Adrenal gland (tissue), 12 donors: ENCODE measurements around the gene TMEM98. TPM values are rescaled to one million over a fixed set of nuclear protein-coding genes. Genes with fewer than 3 reads are reported as not detected.
A peak's percentile ranks its signal among the peaks of the same experiment; 100 is the strongest.

Source experiments
- DNase-seq, 7 donors: peaks; one replicate each; pipeline ENCODE4 v3.0.0-alpha.2; 2019 to 2020
- H3K27ac ChIP-seq, 5 donors: fragments of 200-600 bp; sonication (generic) in 4 of 5; 1 replicate in 3 of 5; 2 replicates in 2 of 5; pipeline versions ENCODE4 v1.5.1 to v1.8.0; 2016 to 2020; ENCODE audit warnings: mild to moderate bottlenecking in 1 of 5
- H3K27me3 ChIP-seq: fragments of 200-600 bp; 2 replicates; pipeline ENCODE4 v1.8.0; 2021
- H3K36me3 ChIP-seq, 2 donors: fragments of 200-600 bp; replicated peaks in 1 of 2; 1 replicate in 1 of 2; 2 replicates in 1 of 2; pipeline versions ENCODE4 v1.5.1 to v1.8.0; 2018 to 2022
- H3K4me1 ChIP-seq, 2 donors: fragments of 200-600 bp; replicated peaks in 1 of 2; 1 replicate in 1 of 2; 2 replicates in 1 of 2; pipeline versions ENCODE4 v1.5.1 to v1.8.0; 2018 to 2021
- H3K4me3 ChIP-seq, 4 donors: fragments of 200-600 bp; sonication (generic) in 3 of 4; one replicate each; pipeline ENCODE4 v1.5.1; 2016 to 2018
- H3K9me3 ChIP-seq, 3 donors: fragments of 200-600 bp; sonication (generic) in 1 of 3; replicated peaks in 1 of 3; 1 replicate in 2 of 3; 2 replicates in 1 of 3; pipeline versions ENCODE4 v1.5.1 to v1.8.0; 2016 to 2021
- CTCF ChIP-seq, 6 experiments: fragments of 450-650 bp in 4 of 6; fragments of 200-600 bp in 2 of 6; sonication (generic) in 1 of 6; IDR thresholded peaks; 1 replicate in 5 of 6; 2 replicates in 1 of 6; pipeline versions ENCODE4 v1.5.1 to v1.8.0; 2016 to 2021; ENCODE audit warnings: antibody characterized with exemption in 6 of 6, mild to moderate bottlenecking in 2 of 6, moderate library complexity in 1 of 6
- POLR2A ChIP-seq, 2 donors: fragments of 450-650 bp; IDR thresholded peaks; one replicate each; pipeline ENCODE4 v1.6.1; 2017; ENCODE audit warnings: antibody characterized with exemption in 2 of 2, mild to moderate bottlenecking in 2 of 2, moderate library complexity in 1 of 2
- WGBS, 4 donors: extraction: QIAGEN DNeasy Blood & Tissue Kit in 2 of 4; methylation state at CpG; one replicate each; pipeline versions ENCODE4 v1.1.5 to v1.1.7; 2013 to 2017; 5-methylcytosine and 5-hydroxymethylcytosine counted together
- intact Hi-C, 2 donors: fragments of 100-400 bp; cut with DNase I; formaldehyde crosslinking; loops; one replicate each; pipeline versions ENCODE4 v1.14.1 to v1.15.0; 2022 to 2023
- polyA plus RNA-seq, 3 donors: library from polyadenylated mRNA; stranded (reverse); fragments of 200-250 nt in 2 of 3; fragments of 350-450 nt in 1 of 3; fragmentation: Illumina TruSeq in 1 of 3; extraction: RNeasy Lipid Tissue Mini Kit (QIAGEN cat#74804) in 1 of 3; gene quantifications; one replicate each; pipeline ENCODE4 v1.2.3, GENCODE V29; 2013 to 2014
- total RNA-seq, 9 donors: library from RNA; depleted of rRNA in 4 of 9; stranded (reverse); fragments of >200 nt in 4 of 9; fragments of 120-200 nt in 1 of 9; fragmentation: NEBNext Ultra II Directional in 1 of 9; extraction: Animal tissue kit (Norgen Biotek cat#: 25700) in 1 of 9; gene quantifications; one replicate each; pipeline versions ENCODE4 v1.1.0 to v1.2.4, GENCODE V29; 2013 to 2023
- donor health status: healthy with polysubstance abuse.
- donor health status: Bipolar disorder and iron deficiency.
- donor health status: DM: yes; HTN: yes; CAD: no.
- donor health status: DM: no; HTN: no; CAD: no.
- donor health status: DM: no; HTN: no; CAD: no.
- donor health status: DM: yes; HTN: yes; CAD: no.

TMEM98 gene
- total and polyA plus RNA-seq, 12 donors = 19.5 to 167 (median 77.3) TPM

DNA sequence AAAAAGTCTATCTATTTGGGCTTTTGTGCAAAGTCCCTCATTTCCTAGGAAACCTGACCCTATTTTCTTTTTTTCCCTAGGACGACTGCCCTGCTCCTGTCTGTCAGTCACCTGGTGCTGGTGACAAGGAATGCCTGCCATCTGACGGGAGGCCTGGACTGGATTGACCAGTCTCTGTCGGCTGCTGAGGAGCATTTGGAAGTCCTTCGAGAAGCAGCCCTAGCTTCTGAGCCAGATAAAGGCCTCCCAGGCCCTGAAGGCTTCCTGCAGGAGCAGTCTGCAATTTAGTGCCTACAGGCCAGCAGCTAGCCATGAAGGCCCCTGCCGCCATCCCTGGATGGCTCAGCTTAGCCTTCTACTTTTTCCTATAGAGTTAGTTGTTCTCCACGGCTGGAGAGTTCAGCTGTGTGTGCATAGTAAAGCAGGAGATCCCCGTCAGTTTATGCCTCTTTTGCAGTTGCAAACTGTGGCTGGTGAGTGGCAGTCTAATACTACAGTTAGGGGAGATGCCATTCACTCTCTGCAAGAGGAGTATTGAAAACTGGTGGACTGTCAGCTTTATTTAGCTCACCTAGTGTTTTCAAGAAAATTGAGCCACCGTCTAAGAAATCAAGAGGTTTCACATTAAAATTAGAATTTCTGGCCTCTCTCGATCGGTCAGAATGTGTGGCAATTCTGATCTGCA, 12.9 kb downstream of the TMEM98 start:
- WGBS, 4 donors = 82 to 94% (median 87%) methylated on average over 5 to 10 of the region's 10 CpGs
- no peaks in the 10 kb centered on the region for H3K36me3 ChIP-seq
- intact Hi-C loops = no loop called here
- H3K9me3 ChIP-seq = no peaks in the 10 kb centered on the region
- DNase-seq = no peak
- no peak for TF ChIP-seq CTCF (IDR thresholded peaks at IDR 0.05)
- no peak for TF ChIP-seq POLR2A (IDR thresholded peaks at IDR 0.05)
- no peaks in the 10 kb centered on the region for H3K4me1 ChIP-seq
- no peak overlapping the region for H3K27ac ChIP-seq
- no peak overlapping the region for H3K4me3 ChIP-seq
- H3K27me3 ChIP-seq = no peaks in the 10 kb centered on the region

DNA sequence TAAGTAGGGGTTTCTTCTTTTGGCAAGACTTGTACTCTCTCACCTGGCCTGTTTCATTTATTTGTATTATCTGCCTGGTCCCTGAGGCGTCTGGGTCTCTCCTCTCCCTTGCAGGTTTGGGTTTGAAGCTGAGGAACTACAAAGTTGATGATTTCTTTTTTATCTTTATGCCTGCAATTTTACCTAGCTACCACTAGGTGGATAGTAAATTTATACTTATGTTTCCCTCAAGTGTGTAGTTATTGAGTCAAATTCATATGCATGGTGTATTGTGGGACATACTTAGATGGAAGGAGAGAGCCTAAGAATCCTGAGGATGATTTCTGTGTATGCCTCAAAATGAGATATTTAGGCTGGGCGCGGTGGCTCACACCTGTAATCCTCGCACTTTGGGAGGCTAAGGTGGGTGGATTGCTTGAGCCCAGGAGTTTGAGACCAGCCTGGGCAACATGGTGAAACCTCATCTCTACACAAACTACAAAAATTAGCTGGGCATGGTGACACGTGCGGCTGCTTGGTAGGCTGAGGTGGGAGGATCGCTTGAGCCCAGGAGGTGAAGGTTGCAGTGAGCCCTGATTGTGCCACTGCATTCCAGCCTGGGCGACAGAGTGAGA, 13.6 kb downstream of the TMEM98 start:
- no peak overlapping the region for H3K4me3 ChIP-seq
- H3K27ac ChIP-seq = no peak overlapping the region
- H3K4me1 ChIP-seq = no peaks in the 10 kb centered on the region
- no peak for TF ChIP-seq POLR2A (IDR thresholded peaks at IDR 0.05)
- peak in 5 of 6 experiments; percentile 6 to 30 (median 21) for TF ChIP-seq CTCF (IDR thresholded peaks at IDR 0.05)
- H3K27me3 ChIP-seq = no peaks in the 10 kb centered on the region
- no peaks in the 10 kb centered on the region for H3K36me3 ChIP-seq
- no peak for DNase-seq
- 87 to 96% (median 90%) methylated on average over 8 of the region's 8 CpGs for WGBS, 4 donors
- no peaks in the 10 kb centered on the region for H3K9me3 ChIP-seq
- intact Hi-C loops = no loop called here

GRCh38 chr17:32943206-32943605, 15.3 kb downstream of the TMEM98 start:
- TF ChIP-seq CTCF (IDR thresholded peaks at IDR 0.05) (no peak), POLR2A (IDR thresholded peaks at IDR 0.05) (no peak)
- 59 to 62% (median 61%) methylated on average over 2 of the region's 2 CpGs for WGBS, 4 donors
- H3K27ac ChIP-seq = peak overlapping the region in 1 of 5 donors; percentile 44
- no peaks in the 10 kb centered on the region for H3K4me1 ChIP-seq
- DNase-seq = no peak
- intact Hi-C loops = no loop called here
- no peaks in the 10 kb centered on the region for H3K36me3 ChIP-seq
- H3K27me3 ChIP-seq = no peaks in the 10 kb centered on the region
- no peaks in the 10 kb centered on the region for H3K9me3 ChIP-seq
- no peak overlapping the region for H3K4me3 ChIP-seq

- 63 to 70% (median 66%) methylated on average over 8 of the region's 8 CpGs for WGBS, 4 donors
- TF ChIP-seq POLR2A (IDR thresholded peaks at IDR 0.05) (no peak), CTCF (IDR thresholded peaks at IDR 0.05) (no peak)
- DNase-seq = peak in 2 of 7 donors; percentile 23 to 57
- H3K4me1 ChIP-seq = no peaks in the 10 kb centered on the region
- H3K4me3 ChIP-seq = no peak overlapping the region
- peak overlapping the region in 1 of 5 donors; percentile 44 for H3K27ac ChIP-seq
- H3K27me3 ChIP-seq = no peaks in the 10 kb centered on the region
- no peaks in the 10 kb centered on the region for H3K9me3 ChIP-seq
- H3K36me3 ChIP-seq = no peaks in the 10 kb centered on the region
- intact Hi-C loops = no loop called here
These were observed 15.8 kb downstream of the TMEM98 start for GRCh38 chr17:32943647-32944191.
